Naive B cell (primary cell): ENCODE measurements around the gene SCNN1A. TPM values are rescaled to one million over a fixed set of nuclear protein-coding genes. Genes with fewer than 3 reads are reported as not detected.

Source experiments
- ATAC-seq, 2 donors: fragments of 150-1000 bp; cut with Tn5 transposase; 2 replicates each; pipeline ENCODE4 v1.10.0; 2021; ENCODE audit warnings: low read depth in 2 of 2, mild to moderate bottlenecking in 2 of 2, moderate library complexity in 2 of 2
- DNase-seq: peaks from one replicate; pipeline ENCODE4 v3.0.0; 2022
- H3K27ac Mint-ChIP-seq, 6 donors: one replicate each; pipeline ENCODE4 v1.8.0; 2020 to 2022; ENCODE audit warnings: mild to moderate bottlenecking in 6 of 6, mixed read lengths in 6 of 6, moderate library complexity in 5 of 6, inconsistent platforms in 2 of 6
- H3K27me3 Mint-ChIP-seq, 3 donors: one replicate each; pipeline ENCODE4 v1.8.0; 2021 to 2022; ENCODE audit warnings: mixed read lengths in 3 of 3, mild to moderate bottlenecking in 1 of 3
- H3K36me3 Mint-ChIP-seq, 2 donors: one replicate each; pipeline ENCODE4 v1.8.0; 2020 to 2022; ENCODE audit warnings: mixed read lengths in 2 of 2, inconsistent platforms in 1 of 2, mild to moderate bottlenecking in 1 of 2
- H3K4me1 Mint-ChIP-seq, 3 donors: one replicate each; pipeline ENCODE4 v1.8.0; 2020 to 2022; ENCODE audit warnings: mixed read lengths in 3 of 3, inconsistent platforms in 1 of 3, mild to moderate bottlenecking in 1 of 3, moderate library complexity in 1 of 3
- H3K4me3 Mint-ChIP-seq, 8 donors: one replicate each; pipeline ENCODE4 v1.8.0; 2020 to 2022; ENCODE audit warnings: mild to moderate bottlenecking in 8 of 8, mixed read lengths in 8 of 8, moderate library complexity in 8 of 8, inconsistent platforms in 2 of 8
- H3K9me3 Mint-ChIP-seq, 7 donors: one replicate each; pipeline ENCODE4 v1.8.0; 2020 to 2022; ENCODE audit warnings: mixed read lengths in 7 of 7, mild to moderate bottlenecking in 5 of 7, inconsistent platforms in 2 of 7, moderate library complexity in 1 of 7
- polyA plus RNA-seq, 6 donors: library from polyadenylated mRNA; unstranded; fragments of 300-500 nt; fragmentation: Illumina TruSeq; gene quantifications; one replicate each; pipeline ENCODE4 v1.2.3, GENCODE V29; 2021; ENCODE audit warnings: low read depth in 6 of 6

Gene SCNN1A
- polyA plus RNA-seq, 6 donors from 2014 or later, result not detected

- H3K36me3 Mint-ChIP-seq, result no peaks in the 10 kb centered on the region
- peaks cover 56 to 72% (median 62%) of the 10 kb centered on the region in 3 donors for H3K27me3 Mint-ChIP-seq
- peaks cover 10 to 14% (median 12%) of the 10 kb centered on the region in 3 donors for H3K4me1 Mint-ChIP-seq
- no peak for ATAC-seq
- peak overlapping the region in 1 of 6 donors; percentile 69 for H3K27ac Mint-ChIP-seq
- peak overlapping the region in 1 of 8 donors; percentile 7 for H3K4me3 Mint-ChIP-seq
- DNase-seq, result no peak
- H3K9me3 Mint-ChIP-seq, result no peaks in the 10 kb centered on the region
Measured at GRCh38 chr12:6360080-6360571, 15.2 kb downstream of the SCNN1A start.

GRCh38 chr12:6358881-6359280 is 16.5 kb downstream of the SCNN1A start:
- Mint-ChIP-seq H3K36me3 (no peaks in the 10 kb centered on the region), H3K9me3 (no peaks in the 10 kb centered on the region), H3K4me1 (peaks cover 6 to 14% (median 8%) of the 10 kb centered on the region in 3 donors), H3K4me3 (no peak overlapping the region), H3K27ac (no peak overlapping the region), H3K27me3 (peaks cover 60 to 85% (median 74%) of the 10 kb centered on the region in 3 donors)
- no peak for DNase-seq
- no peak for ATAC-seq

- peaks cover 6 to 13% (median 7%) of the 10 kb centered on the region in 3 donors for H3K4me1 Mint-ChIP-seq
- DNase-seq (no peak), ATAC-seq (no peak)
- no peak overlapping the region for H3K27ac Mint-ChIP-seq
- H3K9me3 Mint-ChIP-seq, result no peaks in the 10 kb centered on the region
- H3K27me3 Mint-ChIP-seq, result peaks cover 70 to 80% (median 72%) of the 10 kb centered on the region in 3 donors
- H3K4me3 Mint-ChIP-seq, result no peak overlapping the region
- H3K36me3 Mint-ChIP-seq, result no peaks in the 10 kb centered on the region
Measured at GRCh38 chr12:6356374-6356820, 19.0 kb downstream of the SCNN1A start.

GRCh38 chr12:6355491-6356373 is 19.6 kb downstream of the SCNN1A start:
- peaks cover 69 to 74% (median 71%) of the 10 kb centered on the region in 3 donors for H3K27me3 Mint-ChIP-seq
- ATAC-seq (peak; percentile 30 to 33), DNase-seq (no peak)
- peaks cover 6 to 13% (median 7%) of the 10 kb centered on the region in 3 donors for H3K4me1 Mint-ChIP-seq
- H3K27ac Mint-ChIP-seq, result peak overlapping the region in 1 of 6 donors; percentile 80
- H3K36me3 Mint-ChIP-seq, result no peaks in the 10 kb centered on the region
- H3K9me3 Mint-ChIP-seq, result no peaks in the 10 kb centered on the region
- H3K4me3 Mint-ChIP-seq, result peak overlapping the region in 1 of 8 donors; percentile 35

GRCh38 chr12:6354495-6355393 is 20.6 kb downstream of the SCNN1A start:
- no peak overlapping the region for H3K27ac Mint-ChIP-seq
- peaks cover 3 to 7% (median 6%) of the 10 kb centered on the region in 3 donors for H3K4me1 Mint-ChIP-seq
- peaks cover 60 to 65% (median 61%) of the 10 kb centered on the region in 3 donors for H3K27me3 Mint-ChIP-seq
- H3K9me3 Mint-ChIP-seq, result no peaks in the 10 kb centered on the region
- no peaks in the 10 kb centered on the region for H3K36me3 Mint-ChIP-seq
- DNase-seq (no peak), ATAC-seq (no peak)
- H3K4me3 Mint-ChIP-seq, result no peak overlapping the region

GRCh38 chr12:6352193-6353173 is 22.9 kb downstream of the SCNN1A start:
- H3K36me3 Mint-ChIP-seq, result no peaks in the 10 kb centered on the region

GRCh38 chr12:6351622-6352021 is 23.7 kb downstream of the SCNN1A start:
- DNase-seq, result no peak
- no peak for ATAC-seq
- Mint-ChIP-seq H3K27ac (no peak overlapping the region), H3K36me3 (peaks cover 0 to 6% of the 10 kb centered on the region in 2 donors), H3K27me3 (peaks cover 53 to 62% (median 60%) of the 10 kb centered on the region in 3 donors), H3K4me1 (peaks cover 3 to 12% (median 7%) of the 10 kb centered on the region in 3 donors), H3K9me3 (peaks cover 0 to 5% (median 0%) of the 10 kb centered on the region in 7 donors), H3K4me3 (no peak overlapping the region)

More at GRCh38 chr12:6352193-6353173, 22.9 kb downstream of the SCNN1A start:
- no peak for DNase-seq
- peaks cover 52 to 62% (median 61%) of the 10 kb centered on the region in 3 donors for H3K27me3 Mint-ChIP-seq
- no peak overlapping the region for H3K27ac Mint-ChIP-seq
- peaks cover 3 to 8% (median 7%) of the 10 kb centered on the region in 3 donors for H3K4me1 Mint-ChIP-seq
- H3K4me3 Mint-ChIP-seq, result no peak overlapping the region
- H3K9me3 Mint-ChIP-seq, result no peaks in the 10 kb centered on the region
- no peak for ATAC-seq

- Mint-ChIP-seq H3K9me3 (peaks cover 0 to 7% (median 0%) of the 10 kb centered on the region in 7 donors), H3K27me3 (peaks cover 38 to 60% (median 48%) of the 10 kb centered on the region in 3 donors), H3K27ac (no peak overlapping the region), H3K4me3 (no peak overlapping the region), H3K36me3 (peaks cover 0 to 8% of the 10 kb centered on the region in 2 donors), H3K4me1 (peaks cover 11 to 25% (median 20%) of the 10 kb centered on the region in 3 donors)
- ATAC-seq (no peak), DNase-seq (no peak)
Measured at GRCh38 chr12:6347367-6348338, 27.7 kb downstream of the SCNN1A start.

- Mint-ChIP-seq H3K27ac (no peak overlapping the region), H3K9me3 (peaks cover 0 to 7% (median 0%) of the 10 kb centered on the region in 7 donors), H3K36me3 (peaks cover 0 to 8% of the 10 kb centered on the region in 2 donors), H3K4me3 (peak overlapping the region in 1 of 8 donors; percentile 48), H3K4me1 (peaks cover 11 to 19% (median 13%) of the 10 kb centered on the region in 3 donors), H3K27me3 (peaks cover 38 to 59% (median 44%) of the 10 kb centered on the region in 3 donors)
- DNase-seq, result no peak
- ATAC-seq, result no peak
Measured at GRCh38 chr12:6346942-6347341, 28.4 kb downstream of the SCNN1A start.

- Mint-ChIP-seq H3K27ac (no peak overlapping the region), H3K27me3 (peaks cover 38 to 59% (median 44%) of the 10 kb centered on the region in 3 donors), H3K4me3 (peak overlapping the region in 1 of 8 donors; percentile 12), H3K36me3 (peaks cover 0 to 8% of the 10 kb centered on the region in 2 donors), H3K9me3 (peaks cover 0 to 7% (median 0%) of the 10 kb centered on the region in 7 donors), H3K4me1 (peaks cover 13 to 23% (median 14%) of the 10 kb centered on the region in 3 donors)
- DNase-seq (no peak), ATAC-seq (no peak)
Measured at GRCh38 chr12:6346235-6346832, 29.0 kb downstream of the SCNN1A start.
